SIG-M5 treated with dmso at 0.1 percent for 504 hours (cell line): Measurements from ENCODE around the gene SMARCD1.
A peak's percentile ranks its signal among the peaks of the same experiment; 100 is the strongest.

ENCODE experiments used
- DNase-seq: peaks from one replicate; lab custom pipeline; 2025; ENCODE audit not compliant: unreplicated experiment; lab: John Stamatoyannopoulos, UW

The SMARCD1 gene

GRCh38 chr12:50103767-50104321 is 18.7 kb downstream of the SMARCD1 start, which contains the start of gene GPD1:
Gene GPD1, plus strand, starts transcription at chr12:50104008. Its CDS starts 43 bp downstream, at chr12:50104051.
- peak; percentile 22 for DNase-seq

GRCh38 chr12:50104417-50105366 is 19.6 kb downstream of the SMARCD1 start:
- DNase-seq: no peak

- DNase-seq: no peak
Measured at GRCh38 chr12:50105913-50106450, 20.8 kb downstream of the SMARCD1 start.

- DNase-seq: no peak
Measured at GRCh38 chr12:50106907-50107306, 21.8 kb downstream of the SMARCD1 start.

GRCh38 chr12:50107416-50108268 is 22.5 kb downstream of the SMARCD1 start:
- DNase-seq: no peak

- no peak for DNase-seq
Measured at GRCh38 chr12:50109319-50109718, 24.2 kb downstream of the SMARCD1 start.

GRCh38 chr12:50110127-50110761 is 25.1 kb downstream of the SMARCD1 start:
- DNase-seq: no peak

GRCh38 chr12:50110762-50111351 is 25.7 kb downstream of the SMARCD1 start:
- DNase-seq: peak; percentile 28

GRCh38 chr12:50111395-50111692 is 26.2 kb downstream of the SMARCD1 start:
- DNase-seq: no peak

- peak; percentile 100 for DNase-seq
Measured at GRCh38 chr12:50111693-50112455, 26.7 kb downstream of the SMARCD1 start, which contains the start of gene COX14. Gene COX14, plus strand, starts transcription at chr12:50112236. Its CDS starts 7,808 bp downstream, at chr12:50120044.

- DNase-seq: peak; percentile 78
Measured at GRCh38 chr12:50112456-50113218, 27.5 kb downstream of the SMARCD1 start.

- DNase-seq: no peak
Measured at GRCh38 chr12:50117057-50117622, 32.0 kb downstream of the SMARCD1 start.

- DNase-seq: no peak
Measured at GRCh38 chr12:50119387-50119786, 34.2 kb downstream of the SMARCD1 start.

- no peak for DNase-seq
Measured at GRCh38 chr12:50120521-50120920, 35.4 kb downstream of the SMARCD1 start.

- no peak for DNase-seq
Measured at GRCh38 chr12:50120953-50121352, 35.8 kb downstream of the SMARCD1 start.

GRCh38 chr12:50121641-50122040 is 36.5 kb downstream of the SMARCD1 start:
- no peak for DNase-seq

- DNase-seq: no peak
Measured at GRCh38 chr12:50123203-50123602, 38.1 kb downstream of the SMARCD1 start.

GRCh38 chr12:50127546-50127945 is 42.4 kb downstream of the SMARCD1 start:
- DNase-seq: no peak
